A549 (cell line): ENCODE data around the gene ZHX3. TPM values are rescaled to one million over a fixed set of nuclear protein-coding genes. Genes with fewer than 3 reads are reported as not detected.

ENCODE experiments used
- ATAC-seq, 2 experiments: fragments of 200-7000 bp in 1 of 2; fragments of >200 bp in 1 of 2; cut with Nextera tagmentation in 1 of 2; cut with Tn5 transposase in 1 of 2; 3 replicates each; pipeline versions ENCODE4 v1.8.0 to v1.9.1; 2018 to 2020; ENCODE audit warnings: mild to moderate bottlenecking in 1 of 2, moderate library complexity in 1 of 2
- CTCF ChIA-PET: fragments of 300-600 bp; sonication (Branson Sonifier 250); formaldehyde crosslinking; extraction: SDS; loops from one replicate; lab custom pipeline; 2021; ENCODE audit warnings: antibody characterized with exemption, inconsistent platforms; lab: Yijun Ruan, JAX
- POLR2A ChIA-PET: fragments of 350-600 bp; formaldehyde crosslinking; extraction: SDS; loops from one replicate; lab custom pipeline; 2021; ENCODE audit warnings: antibody characterized with exemption, inconsistent platforms; lab: Yijun Ruan, JAX
- DNase-seq, 2 experiments: peaks; one replicate each; pipeline versions ENCODE4 v3.0.0 to v3.0.0-alpha.2; 2011 to 2016; ENCODE audit warnings: low read depth in 1 of 2, low spot score in 1 of 2
- FAIRE-seq: peaks from 2 replicates; lab custom pipeline; 2011; peaks lifted over from hg19 to GRCh38; lab: Jason Lieb, UNC
- H3K27ac ChIP-seq, 2 experiments: fragments of >200 bp; sonication (Bioruptor Twin); formaldehyde crosslinking; 3 replicates each; pipeline ENCODE4 v1.5.1; 2016 to 2017
- H3K4me1 ChIP-seq: fragments of >200 bp; sonication (Bioruptor Twin); formaldehyde crosslinking; 3 replicates; pipeline ENCODE4 v1.6.1; 2016
- H3K4me2 ChIP-seq: fragments of >200 bp; sonication (Bioruptor Twin); formaldehyde crosslinking; 3 replicates; pipeline ENCODE4 v1.6.1; 2016
- H3K4me3 ChIP-seq: fragments of >200 bp; sonication (Bioruptor Twin); formaldehyde crosslinking; 3 replicates; pipeline ENCODE4 v1.5.1; 2016
- H3K9me3 ChIP-seq: fragments of >200 bp; sonication (Bioruptor Twin); formaldehyde crosslinking; 3 replicates; pipeline ENCODE4 v1.6.1; 2016
- ATOH8 ChIP-seq: fragments of 250-450 bp; sonication (Bioruptor Pico); IDR thresholded peaks from 2 replicates; pipeline ENCODE4 v1.5.0; 2020; ENCODE audit warnings: low read depth, mild to moderate bottlenecking, moderate library complexity
- EHF ChIP-seq: fragments of 250-450 bp; sonication (Bioruptor Pico); IDR thresholded peaks from 2 replicates; pipeline ENCODE4 v1.5.0; 2020; ENCODE audit warnings: mild to moderate bottlenecking
- ESRRA ChIP-seq: fragments of 150-350 bp; IDR thresholded peaks from 2 replicates; pipeline ENCODE4 v1.6.1; 2014; ENCODE audit warnings: mild to moderate bottlenecking, low read length, borderline replicate concordance
- GATA3 ChIP-seq: IDR thresholded peaks from 2 replicates; pipeline ENCODE4 v1.6.1; 2012; ENCODE audit warnings: borderline replicate concordance
- HES2 ChIP-seq: fragments of >200 bp; sonication (Bioruptor Twin); formaldehyde crosslinking; IDR thresholded peaks from 2 replicates; pipeline ENCODE4 v1.6.1; 2016
- HMGXB4 ChIP-seq: fragments of 250-450 bp; sonication (Bioruptor Pico); IDR thresholded peaks from 2 replicates; pipeline ENCODE4 v1.5.0; 2021; ENCODE audit warnings: mild to moderate bottlenecking, moderate library complexity, borderline replicate concordance
- HOXB13 ChIP-seq: fragments of 250-450 bp; sonication (Bioruptor Pico); IDR thresholded peaks from 2 replicates; pipeline ENCODE4 v1.5.0; 2020; ENCODE audit warnings: low read depth, mild to moderate bottlenecking, moderate library complexity
- HOXB5 ChIP-seq: fragments of 250-450 bp; sonication (Bioruptor Pico); IDR thresholded peaks from 2 replicates; pipeline ENCODE4 v1.5.0; 2020; ENCODE audit warnings: mild to moderate bottlenecking, moderate library complexity
- JUN ChIP-seq, 2 experiments: fragments of >200 bp; sonication (Bioruptor Twin); formaldehyde crosslinking; IDR thresholded peaks; 2 replicates in 1 of 2; 3 replicates in 1 of 2; pipeline ENCODE4 v1.6.1; 2016 to 2017
- MAFK ChIP-seq: fragments of 450-650 bp; IDR thresholded peaks from 2 replicates; pipeline ENCODE4 v1.6.1; 2014; ENCODE audit not compliant: partially characterized antibody
- MYC ChIP-seq: IDR thresholded peaks from 2 replicates; pipeline ENCODE4 v1.6.1; 2012; ENCODE audit warnings: mild to moderate bottlenecking, inconsistent platforms, low read length, improper control_type of control experiment, borderline replicate concordance
- RAD21 ChIP-seq, 2 experiments: fragments of >200 bp in 1 of 2; sonication (Bioruptor Twin) in 1 of 2; formaldehyde crosslinking in 1 of 2; IDR thresholded peaks in 1 of 2; conservative IDR thresholded peaks in 1 of 2; 2 replicates in 1 of 2; 3 replicates in 1 of 2; pipeline ENCODE4 v1.6.1; 2012 to 2018; ENCODE audit warnings: inconsistent platforms in 1 of 2
- RFX5 ChIP-seq: fragments of 450-650 bp; IDR thresholded peaks from 2 replicates; pipeline ENCODE4 v1.7.1; 2014; ENCODE audit warnings: antibody characterized with exemption, mild to moderate bottlenecking, moderate library complexity
- RNF2 ChIP-seq: fragments of 200-600 bp; sonication (generic); IDR thresholded peaks from 2 replicates; pipeline ENCODE4 v1.6.1; 2016; ENCODE audit warnings: low read depth, mild to moderate bottlenecking, antibody characterized with exemption, moderate library complexity, borderline replicate concordance
- SREBF2 ChIP-seq: fragments of 450-650 bp; IDR thresholded peaks from 2 replicates; pipeline ENCODE4 v1.6.1; 2014; ENCODE audit warnings: mild to moderate bottlenecking, moderate library complexity
- TP53 ChIP-seq: fragments of 250-450 bp; sonication (Bioruptor Pico); IDR thresholded peaks from 2 replicates; pipeline ENCODE4 v1.5.0; 2021; ENCODE audit warnings: mild to moderate bottlenecking, moderate library complexity
- WGBS: methylation state at CpG from one replicate; pipeline ENCODE4 v1.1.6; 2017; ENCODE audit errors: missing lambda C conversion rate; 5-methylcytosine and 5-hydroxymethylcytosine counted together
- polyA plus RNA-seq, 4 experiments: library from polyadenylated mRNA; depleted of rRNA in 3 of 4; stranded (reverse); fragments of >200 nt; fragmentation: RNase III in 1 of 4; extraction: RNeasy Plus Mini Kit Qiagen cat#74134 plus additional on column Dnase treatment in 1 of 4; gene quantifications; 2 replicates in 3 of 4; 3 replicates in 1 of 4; pipeline ENCODE4 v1.2.3, GENCODE V29; 2011 to 2017

ZHX3 gene
- polyA plus RNA-seq, 2 of the 4 experiments (the other 2 are of a cell fraction) = 3.6 to 4.1 TPM

- no peak for TF ChIP-seq JUN (IDR thresholded peaks at IDR 0.05)
These were observed 61.0 kb downstream of the ZHX3 start (continued) for GRCh38 chr20:41256516-41256915.

- ChIA-PET POLR2A (no interaction called here), CTCF (interaction anchor here (1.1 to 1.5 kb wide), 2 partner anchors 23 to 83 kb away, joined by 3 read pairs; no protein-coding TSS in a partner anchor)
- no peak for DNase-seq
- no peak for TF ChIP-seq HES2
- TF ChIP-seq HMGXB4 (CRISPR knock-in tag) = no peak
- no peak for TF ChIP-seq JUN (IDR thresholded peaks at IDR 0.05)
- TF ChIP-seq GATA3 = no peak
- no peak for TF ChIP-seq RAD21 (conservative IDR thresholded peaks at IDR 0.05 in 1 of 2, IDR thresholded peaks at IDR 0.05 in 1 of 2)
- TF ChIP-seq TP53 = no peak
- TF ChIP-seq RNF2 = no peak
- TF ChIP-seq ATOH8 (CRISPR knock-in tag) = no peak
- TF ChIP-seq MAFK = no peak
- TF ChIP-seq ESRRA = no peak
- no peak for TF ChIP-seq EHF (CRISPR knock-in tag)
- no peak for FAIRE-seq
- Histone ChIP-seq H3K27ac (no peak overlapping the region), H3K4me3 (no peak overlapping the region), H3K4me1 (no peaks in the 10 kb centered on the region), H3K9me3 (no peaks in the 10 kb centered on the region), H3K4me2 (no peak overlapping the region)
- no peak for ATAC-seq
- WGBS = 53% methylated on average over 1 of the region's 1 CpG
These were observed 61.9 kb downstream of the ZHX3 start for GRCh38 chr20:41255655-41256054.

GRCh38 chr20:41249411-41250281, 67.9 kb downstream of the ZHX3 start:
- peak; percentile 74 to 80; a peak in 5 of 6 replicates for ATAC-seq
- peaks cover 6% of the 10 kb centered on the region; the same call in 2 of the 3 replicates for H3K4me1 ChIP-seq
- WGBS = 57% methylated on average over 9 of the region's 9 CpGs
- POLR2A ChIA-PET = no interaction called here
- H3K9me3 ChIP-seq = no peaks in the 10 kb centered on the region
- DNase-seq = peak in 1 of 2 experiments; percentile 24
- no peak for FAIRE-seq
- peak overlapping the region; percentile 9 to 14; a peak in 1 of 6 replicates for H3K27ac ChIP-seq
- H3K4me2 ChIP-seq = peak overlapping the region; percentile 15; the same call in 2 of the 3 replicates
- H3K4me3 ChIP-seq = no peak overlapping the region
- peak; percentile 30 to 44; a peak in 3 of 5 replicates for TF ChIP-seq RAD21 (conservative IDR thresholded peaks at IDR 0.05 in 1 of 2, IDR thresholded peaks at IDR 0.05 in 1 of 2)
- no peak for TF ChIP-seq MYC
- CTCF ChIA-PET = interaction anchor here (0.8 to 2.0 kb wide), 4 partner anchors 16 to 89 kb away, joined by 3 to 5 read pairs (median 4); no protein-coding TSS in a partner anchor

GRCh38 chr20:41248368-41249024, 69.0 kb downstream of the ZHX3 start:
- 79% methylated on average over 4 of the region's 4 CpGs for WGBS
- FAIRE-seq (no peak), ATAC-seq (no peak), DNase-seq (no peak)
- TF ChIP-seq HOXB5 (CRISPR knock-in tag) = no peak
- no peak for TF ChIP-seq RFX5
- TF ChIP-seq SREBF2 = no peak
- no peak for TF ChIP-seq HOXB13 (CRISPR knock-in tag)
- TF ChIP-seq MAFK = no peak
- H3K9me3 ChIP-seq = no peaks in the 10 kb centered on the region
- no peak overlapping the region; a peak in 1 of 6 replicates for H3K27ac ChIP-seq
- H3K4me1 ChIP-seq = peaks cover 6% of the 10 kb centered on the region; the same call in 2 of the 3 replicates
- ChIA-PET CTCF (interaction anchor here (0.7 to 2.0 kb wide), 6 partner anchors 16 to 153 kb away, joined by 3 to 5 read pairs (median 4); partner anchors contain the start of gene LPIN3), POLR2A (no interaction called here)
- H3K4me3 ChIP-seq = no peak overlapping the region
- H3K4me2 ChIP-seq = peak overlapping the region; percentile 15; the same call in 1 of the 3 replicates
